Hepatocyte (in vitro differentiated cells): Measurements from ENCODE around the gene ADGRL1.
A peak's percentile ranks its signal among the peaks of the same experiment; 100 is the strongest.

Source experiments
- CTCF ChIP-seq: fragments of 200-600 bp; sonication (generic); IDR thresholded peaks from 2 replicates; pipeline ENCODE4 v1.5.1; 2016; ENCODE audit warnings: antibody characterized with exemption, mild to moderate bottlenecking; ENCODE audit not compliant: poor library complexity
- EZH2phosphoT487 ChIP-seq: fragments of 200-600 bp; sonication (generic); IDR thresholded peaks from one replicate; pipeline ENCODE4 v1.6.1; 2018; ENCODE audit warnings: antibody characterized with exemption, mild to moderate bottlenecking, low read depth, moderate library complexity; ENCODE audit not compliant: unreplicated experiment, severe bottlenecking

GRCh38 chr19:14147797-14148605, 58.0 kb downstream of the ADGRL1 start:
- TF ChIP-seq CTCF (peak; percentile 80), EZH2phosphoT487 (no peak)
